Measurements from ENCODE around the gene INPP5A.

The INPP5A gene

DNA sequence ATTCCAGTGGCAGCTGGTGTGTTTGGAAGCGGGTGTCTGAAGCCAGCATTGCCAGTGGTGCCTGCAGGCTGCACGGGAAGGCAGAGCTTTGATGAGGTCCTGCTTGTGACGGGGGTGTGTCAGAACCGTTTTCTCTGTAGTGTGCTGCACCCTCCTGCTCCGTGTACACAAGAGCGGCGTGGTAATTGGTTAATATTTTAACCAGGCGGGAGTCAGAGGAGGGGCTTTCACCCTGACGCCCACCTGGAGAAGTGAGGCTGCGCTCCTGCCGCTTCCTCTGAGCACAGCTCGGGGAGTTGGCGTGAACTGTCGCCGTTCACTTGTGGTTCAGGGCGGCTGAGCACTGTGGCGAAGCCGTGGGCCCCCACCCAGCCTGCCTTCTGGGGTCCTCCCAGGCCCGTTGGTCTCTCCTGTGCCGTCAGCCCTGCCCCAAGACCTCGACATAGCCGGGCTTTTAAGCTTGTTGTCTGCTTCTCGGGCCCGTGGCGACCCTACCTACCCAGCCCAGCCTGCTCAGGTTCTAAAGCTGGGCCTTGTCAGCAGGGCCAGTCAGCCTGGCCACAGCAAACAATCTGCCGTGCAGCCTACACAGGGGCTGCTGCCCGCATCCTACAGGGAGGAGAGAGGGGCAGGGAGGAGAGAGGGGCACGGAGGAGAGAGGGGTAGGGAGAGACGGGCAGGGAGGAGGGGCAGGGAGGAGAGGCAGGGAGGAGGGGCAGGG, 236.8 kb downstream of the INPP5A start:
- DNase-seq = no peak

DNA sequence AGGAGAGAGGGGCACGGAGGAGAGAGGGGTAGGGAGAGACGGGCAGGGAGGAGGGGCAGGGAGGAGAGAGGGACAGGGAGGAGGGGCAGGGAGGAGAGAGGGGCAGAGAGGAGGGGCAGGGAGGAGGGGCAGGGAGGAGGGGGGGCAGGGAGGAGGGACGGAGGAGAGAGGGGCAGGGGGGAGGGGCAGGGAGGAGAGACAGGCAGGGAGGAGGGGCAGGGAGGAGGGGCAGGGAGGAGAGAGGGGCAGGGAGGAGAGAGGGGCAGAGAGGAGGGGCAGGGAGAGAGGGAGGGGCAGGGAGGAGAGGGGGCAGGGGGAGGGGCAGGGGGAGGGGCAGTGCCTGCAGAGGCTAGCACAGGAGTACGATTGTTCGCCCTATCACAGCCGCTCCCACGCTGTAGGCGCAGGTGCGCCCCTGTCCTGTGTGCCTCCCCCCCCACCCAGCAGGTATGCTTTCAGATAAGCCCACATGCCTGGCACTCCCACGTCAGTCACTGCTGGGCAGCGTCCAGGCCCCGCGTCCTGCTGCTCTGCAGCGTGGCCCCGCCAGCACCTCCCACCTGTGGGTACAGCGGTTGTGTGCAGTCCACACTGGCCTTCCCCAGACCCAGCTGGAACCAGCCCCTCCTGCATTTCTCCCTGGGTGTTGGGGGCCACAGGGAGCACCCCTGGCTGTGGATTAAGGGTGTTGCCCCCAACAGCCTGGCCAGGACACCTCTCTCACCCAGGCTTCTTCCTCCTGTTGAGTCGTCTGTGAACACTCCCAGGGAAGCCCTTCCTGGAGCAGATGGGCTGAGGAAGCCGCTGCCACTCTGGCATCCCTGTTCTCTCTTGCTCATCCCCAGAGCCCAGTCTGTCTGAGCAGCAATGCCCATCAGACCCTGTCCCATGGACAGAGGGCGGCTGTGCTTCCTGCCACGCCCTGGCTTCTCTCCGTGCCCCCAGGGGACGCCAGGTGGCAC, 237.6 kb downstream of the INPP5A start:
- DNase-seq = no peak

DNA sequence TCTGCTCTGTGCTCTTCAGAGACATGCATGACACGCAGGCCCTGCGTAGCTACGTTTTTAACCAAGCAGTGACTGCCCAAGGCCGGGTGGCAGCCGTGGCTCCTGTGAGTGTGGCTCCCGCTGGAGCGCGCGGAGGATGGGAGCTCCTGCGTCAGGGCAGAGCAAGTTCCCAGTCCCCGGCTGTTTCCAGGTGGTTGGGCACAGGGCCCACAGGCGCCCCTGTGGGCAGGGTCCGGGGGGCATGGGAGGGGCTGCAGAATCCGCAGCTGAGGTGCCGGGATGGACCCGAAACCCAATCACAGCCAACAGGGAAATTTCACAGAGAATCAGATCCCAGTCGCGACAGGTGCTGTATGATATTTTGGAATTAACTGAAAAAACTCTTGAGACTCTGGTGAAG, 238.6 kb downstream of the INPP5A start:
- DNase-seq = no peak

DNA sequence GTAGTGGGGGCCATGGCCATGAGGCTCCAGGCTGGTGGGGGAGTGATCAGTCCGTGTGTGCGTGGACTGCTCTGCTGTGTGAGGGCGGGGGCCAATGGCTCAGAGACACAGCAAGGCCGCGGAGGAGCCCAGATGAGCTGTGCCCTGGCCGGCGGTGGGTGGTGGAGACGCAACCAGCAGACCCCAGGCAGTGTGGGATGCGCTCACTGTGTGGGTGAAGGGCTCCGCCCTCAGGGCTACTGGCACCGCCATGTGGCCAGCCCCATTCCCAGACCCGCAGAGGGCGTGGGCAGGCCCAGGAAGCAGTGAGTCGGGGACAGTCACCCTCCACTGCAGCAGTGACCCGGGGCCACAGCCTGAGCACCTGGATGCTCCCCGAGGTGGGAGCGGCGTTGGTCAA, 239.2 kb downstream of the INPP5A start:
- no peak for DNase-seq

DNA sequence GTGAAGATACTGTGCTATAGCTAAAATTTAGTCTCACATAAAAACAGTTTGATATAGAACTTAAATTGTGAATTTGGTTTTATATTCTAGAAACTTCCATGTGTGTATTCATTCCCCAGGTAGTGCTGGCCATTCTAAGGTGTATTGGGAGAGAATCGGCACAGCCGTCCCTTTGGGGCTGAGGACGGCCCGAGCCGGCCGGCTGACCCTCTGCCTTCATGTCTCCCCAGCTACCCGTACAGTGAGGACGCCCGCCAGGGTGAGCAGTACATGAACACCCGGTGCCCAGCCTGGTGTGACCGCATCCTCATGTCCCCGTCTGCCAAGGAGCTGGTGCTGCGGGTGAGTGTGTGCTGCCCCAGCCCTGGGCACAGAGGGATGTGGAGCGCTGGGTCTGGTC, 239.9 kb downstream of the INPP5A start:
- no peak for DNase-seq

DNA sequence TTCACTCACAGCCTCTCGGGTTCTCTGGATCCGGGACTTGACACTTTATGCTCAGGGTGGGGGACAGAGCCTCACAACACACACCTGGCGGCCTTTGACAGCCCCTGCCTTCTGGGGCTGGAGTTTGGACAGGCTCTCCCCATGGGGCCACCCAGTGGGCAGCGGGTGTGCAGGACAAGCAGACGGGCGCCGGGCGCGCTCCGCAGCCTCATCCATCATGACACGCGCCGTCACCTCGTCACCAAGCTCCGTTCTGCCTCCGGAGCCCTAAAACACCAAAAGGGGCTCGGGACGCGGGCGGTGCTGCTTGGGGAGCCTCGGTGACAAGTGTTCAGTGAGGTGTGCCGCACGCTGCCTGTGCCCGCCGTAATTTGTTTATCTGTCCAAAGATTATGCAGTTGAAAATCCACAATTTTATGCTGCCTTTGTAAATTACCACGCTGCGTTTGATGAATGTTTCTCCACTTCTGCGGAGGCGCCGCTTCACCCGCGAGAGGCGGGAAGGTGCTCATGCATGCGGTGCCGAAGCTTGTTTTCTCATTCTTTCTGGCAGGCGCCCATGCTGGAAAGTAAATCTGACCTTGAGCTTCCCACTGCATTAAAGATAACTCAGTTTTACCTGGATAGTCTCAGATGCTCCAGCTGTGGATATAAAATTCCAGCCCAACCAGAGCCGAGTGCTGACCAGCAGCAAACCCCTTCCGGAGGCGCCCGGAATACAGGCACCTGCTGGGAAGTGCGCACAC, 242.1 kb downstream of the INPP5A start:
- DNase-seq = no peak

DNA sequence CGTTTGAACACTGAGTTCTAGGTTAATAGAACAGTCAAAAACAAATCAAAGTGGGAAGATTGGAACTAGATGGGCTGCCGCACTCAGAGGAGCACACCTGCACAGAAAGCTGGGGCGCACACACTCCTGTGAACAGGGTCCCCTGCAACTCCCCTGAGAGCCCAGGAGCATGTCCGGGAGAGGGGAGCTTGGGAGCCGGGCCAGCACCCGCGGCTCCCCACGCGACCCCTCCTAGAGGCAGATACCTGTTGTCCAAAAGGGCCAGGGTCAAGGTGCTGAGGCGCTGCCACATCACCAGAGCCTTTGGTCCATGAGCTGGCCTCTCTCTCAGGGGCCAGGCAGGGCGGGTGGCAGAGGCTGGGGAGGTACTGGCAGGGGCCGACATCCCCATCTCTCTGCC, 242.8 kb downstream of the INPP5A start:
- no peak for DNase-seq

DNA sequence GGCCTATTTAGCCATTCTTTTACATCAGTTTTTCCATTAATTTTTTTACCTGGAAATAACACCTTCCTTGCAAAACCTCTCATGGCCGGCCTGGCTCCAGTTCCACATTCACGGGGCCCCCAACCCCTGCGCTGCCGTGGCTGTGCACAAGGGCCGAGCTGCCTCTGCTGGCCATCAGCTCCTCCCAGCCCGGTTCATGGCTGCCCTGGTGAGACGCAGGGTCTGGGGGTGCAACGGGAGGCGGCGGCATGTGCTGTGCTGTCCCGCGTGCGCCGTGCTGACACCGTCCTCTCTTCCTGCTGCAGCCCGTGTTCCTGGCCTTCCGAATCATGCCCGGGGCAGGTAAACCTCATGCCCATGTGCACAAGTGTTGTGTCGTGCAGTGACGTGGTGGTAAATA, 244.0 kb downstream of the INPP5A start:
- DNase-seq = no peak

DNA sequence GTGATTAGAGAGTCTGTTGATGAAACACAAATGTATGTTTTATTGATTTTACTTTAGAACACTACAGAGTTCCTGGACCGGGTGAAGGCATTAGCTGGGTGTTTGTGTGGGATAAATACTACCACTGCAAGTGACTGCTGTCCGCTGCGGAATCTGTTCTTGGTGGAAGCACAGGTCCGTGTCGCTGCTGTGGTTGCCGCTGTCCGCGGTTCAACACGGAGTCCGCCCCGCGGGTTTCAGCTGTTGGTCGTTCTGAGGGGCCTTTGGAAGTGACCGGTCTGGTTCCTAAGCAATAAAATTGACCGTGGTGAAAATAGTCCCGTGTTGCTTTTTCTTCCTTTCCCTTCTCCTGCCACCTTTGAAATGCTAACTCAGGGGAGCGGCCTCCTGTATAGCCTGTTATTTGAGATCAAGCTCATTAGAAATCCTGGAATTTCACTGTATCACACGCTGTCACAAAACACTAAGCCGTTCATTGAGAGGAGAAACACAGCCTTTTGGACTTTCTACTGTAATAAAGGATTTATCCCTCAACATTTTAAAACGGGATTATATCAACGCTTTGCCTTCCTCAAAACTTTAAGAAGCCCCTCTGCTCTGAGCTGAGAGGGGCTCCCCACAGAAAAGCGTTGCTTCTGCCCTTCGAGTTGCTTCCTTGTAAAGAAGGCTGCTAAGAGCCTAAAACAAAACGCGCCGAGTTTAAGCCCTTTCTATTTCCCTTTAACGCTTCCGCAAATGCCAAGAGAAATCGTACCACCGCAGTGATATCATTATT, 245.8 kb downstream of the INPP5A start:
- no peak for DNase-seq

DNA sequence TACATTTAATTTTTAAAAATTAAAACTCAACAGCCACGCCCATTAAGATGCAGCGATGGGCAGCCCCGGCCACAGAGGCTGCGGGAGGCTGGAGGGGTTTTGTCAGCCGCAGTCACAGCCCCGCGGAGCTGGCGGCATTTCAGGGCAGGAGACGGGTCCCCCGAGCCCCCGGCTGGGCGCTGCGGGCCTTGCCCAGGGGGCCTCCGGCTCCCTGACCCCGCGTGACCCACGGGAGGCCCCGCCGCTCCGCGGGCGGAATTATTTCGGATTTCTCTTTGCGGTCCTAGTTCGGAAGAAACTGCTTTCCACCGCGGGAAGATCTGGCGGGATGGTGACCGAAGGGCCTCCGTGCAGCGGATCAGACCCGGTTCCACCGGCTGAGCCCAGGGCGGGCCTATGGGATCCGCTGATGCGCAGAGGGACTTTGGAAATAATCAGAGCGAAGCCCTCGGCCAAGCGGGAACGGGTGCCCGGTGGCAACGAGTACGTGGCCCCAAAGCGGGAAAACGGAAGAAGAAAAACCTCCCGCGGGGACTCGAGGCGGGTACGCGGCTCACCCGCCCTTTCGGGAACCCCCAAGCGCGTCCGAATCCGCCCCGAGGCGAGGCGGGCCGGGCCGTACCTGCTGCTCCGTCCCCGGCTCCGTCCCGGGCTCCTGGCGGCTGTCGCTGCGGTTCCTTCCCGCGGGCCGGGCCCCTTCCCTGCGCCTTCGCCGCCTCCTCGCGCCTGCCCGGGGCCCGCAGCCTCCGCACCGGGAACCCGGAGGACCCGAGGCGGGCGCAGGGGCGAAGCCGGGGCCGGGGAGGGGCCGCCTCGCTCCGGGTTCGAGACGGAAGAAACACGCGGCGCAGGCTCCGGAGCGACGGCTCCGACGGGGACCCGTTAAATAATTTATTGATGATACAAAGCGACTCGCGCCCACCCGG, 246.6 kb downstream of the INPP5A start:
- peak in 1 of 2 experiments; percentile 26 for DNase-seq

DNA sequence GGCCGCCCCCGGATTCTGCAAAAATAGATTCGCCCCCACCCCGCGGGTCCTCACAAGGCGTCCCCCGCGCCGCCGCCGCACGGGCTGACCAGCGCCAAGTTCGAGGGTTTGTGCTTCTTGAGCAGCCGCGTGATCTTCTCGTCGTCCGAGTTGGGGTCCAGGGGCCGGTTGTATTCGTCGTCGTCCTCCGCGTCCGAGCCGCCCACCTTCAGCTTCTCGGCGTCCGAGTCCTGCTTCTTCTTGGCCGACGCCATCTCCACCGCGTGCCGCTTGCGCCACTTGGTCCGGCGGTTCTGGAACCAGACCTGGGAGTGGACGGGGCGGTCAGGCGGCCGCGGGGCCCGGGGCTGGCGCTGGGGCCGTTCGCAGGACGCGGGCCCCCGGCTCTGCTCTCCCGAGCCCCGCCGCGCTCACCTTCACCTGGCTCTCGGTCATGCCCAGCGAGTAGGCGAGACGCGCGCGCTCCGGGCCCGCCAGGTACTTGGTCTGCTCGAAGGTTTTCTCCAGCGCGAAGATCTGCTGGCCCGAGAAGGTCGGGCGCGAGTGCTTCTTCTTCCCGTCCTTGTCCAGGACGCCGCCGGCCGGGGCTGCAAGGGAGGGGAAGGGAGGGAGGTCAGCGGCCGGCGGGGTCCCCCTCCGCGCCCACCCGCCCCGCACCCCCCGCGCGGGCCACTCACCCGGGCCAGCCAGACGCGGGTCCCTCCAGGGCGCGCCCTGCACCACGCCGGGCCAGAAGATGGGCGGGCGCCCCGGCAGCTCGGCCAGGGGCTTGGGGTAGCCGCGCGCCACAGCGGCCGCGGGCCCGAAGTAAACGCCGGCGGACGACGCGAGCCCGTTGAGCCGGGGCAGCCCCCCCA, 247.5 kb downstream of the INPP5A start:
- peak in 1 of 2 experiments; percentile 35 for DNase-seq

DNA sequence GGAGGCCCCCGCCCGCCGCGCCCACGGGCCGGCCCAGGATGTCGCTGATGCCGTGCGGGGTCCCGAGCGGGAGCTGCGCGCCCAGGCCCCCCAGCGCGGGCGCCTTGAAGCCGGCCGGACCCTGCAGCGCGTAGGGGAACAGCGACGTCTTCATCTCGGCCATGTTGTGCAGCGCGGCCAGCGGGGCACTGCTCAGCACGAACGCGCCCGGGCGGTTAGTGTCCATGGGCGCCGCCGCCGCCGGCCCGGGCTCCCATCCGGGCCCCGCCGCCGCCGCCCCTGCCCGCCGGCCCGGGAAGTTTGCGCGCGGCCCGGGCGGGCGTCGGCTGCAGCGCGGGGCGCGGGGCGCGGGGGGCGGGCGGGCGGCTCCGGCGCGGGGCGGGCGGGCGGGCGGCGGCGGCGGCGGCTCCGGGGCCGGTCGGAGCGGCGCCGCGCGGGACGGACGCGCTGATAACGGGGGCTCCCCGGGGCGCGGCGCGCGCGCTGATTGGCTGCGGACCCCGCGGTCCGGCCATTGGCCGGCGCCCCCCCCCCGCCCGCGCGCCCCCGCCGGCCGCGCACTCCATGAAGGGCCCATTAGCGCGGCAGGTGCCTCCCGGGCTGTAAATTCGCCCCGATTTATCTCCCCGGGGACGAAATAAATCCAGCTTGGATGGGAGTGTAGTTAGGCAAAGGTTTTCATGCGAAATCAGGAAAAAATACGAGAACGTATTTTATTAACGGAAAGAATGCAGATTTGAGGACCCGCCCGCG, 248.3 kb downstream of the INPP5A start, which contains the start of gene NKX6-2:
NKX6-2 (minus strand) TSS at position 425 of the 753 bp plus-strand sequence; CDS start at position 226, 199 bp downstream.
- DNase-seq = no peak

DNA sequence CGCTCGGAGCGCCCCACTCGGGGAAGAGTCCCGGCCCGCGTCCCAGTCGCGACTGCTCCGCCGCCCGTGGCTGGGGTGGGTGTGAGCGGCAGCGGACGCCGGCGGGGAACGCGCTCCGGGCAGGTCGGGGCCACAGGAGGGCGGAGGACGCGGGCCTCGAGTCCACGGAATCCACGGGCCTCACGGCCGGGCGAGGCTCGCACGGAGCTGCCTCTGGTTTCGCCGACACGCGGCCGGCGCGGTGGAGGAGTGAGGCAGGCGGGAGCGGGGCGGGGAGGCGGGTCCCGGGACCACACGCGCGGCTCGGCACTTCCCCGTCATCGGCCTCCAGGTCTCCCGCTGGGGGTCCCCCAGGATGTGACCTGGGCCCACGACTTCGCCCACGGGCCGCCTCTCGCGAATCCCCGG, 248.9 kb downstream of the INPP5A start:
- DNase-seq = no peak

DNA sequence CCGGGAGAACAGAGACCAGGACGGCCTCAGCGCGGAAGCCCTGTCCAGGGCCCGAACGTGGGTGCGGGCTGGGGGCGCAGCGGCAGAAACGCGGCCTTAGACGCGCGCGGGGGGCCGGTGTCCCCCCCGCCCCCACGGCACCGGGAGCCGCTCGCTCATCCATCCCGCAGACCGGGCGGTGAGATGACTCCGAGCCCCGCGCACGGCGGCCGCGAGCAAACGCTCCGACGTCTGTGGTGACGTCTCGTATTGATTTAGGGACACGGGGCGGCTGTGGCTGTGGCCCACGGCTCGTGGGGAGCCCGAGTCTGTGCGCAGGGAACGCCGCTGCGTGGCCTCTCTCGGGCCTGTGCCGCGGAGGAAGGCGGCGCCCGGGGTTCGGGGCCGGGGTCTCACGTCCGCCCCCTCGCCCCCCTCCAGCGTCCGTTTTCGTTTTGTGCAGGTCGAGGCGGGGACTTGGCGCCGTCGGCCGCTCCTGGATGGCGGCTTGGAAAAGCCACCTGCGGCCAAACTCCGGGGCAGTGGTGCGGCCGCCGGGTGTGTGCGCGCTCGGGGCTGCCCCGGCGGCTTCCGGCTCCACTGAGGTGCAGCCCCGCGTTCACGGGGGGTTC, 249.4 kb downstream of the INPP5A start:
- peak in 1 of 2 experiments; percentile 33 for DNase-seq

DNA sequence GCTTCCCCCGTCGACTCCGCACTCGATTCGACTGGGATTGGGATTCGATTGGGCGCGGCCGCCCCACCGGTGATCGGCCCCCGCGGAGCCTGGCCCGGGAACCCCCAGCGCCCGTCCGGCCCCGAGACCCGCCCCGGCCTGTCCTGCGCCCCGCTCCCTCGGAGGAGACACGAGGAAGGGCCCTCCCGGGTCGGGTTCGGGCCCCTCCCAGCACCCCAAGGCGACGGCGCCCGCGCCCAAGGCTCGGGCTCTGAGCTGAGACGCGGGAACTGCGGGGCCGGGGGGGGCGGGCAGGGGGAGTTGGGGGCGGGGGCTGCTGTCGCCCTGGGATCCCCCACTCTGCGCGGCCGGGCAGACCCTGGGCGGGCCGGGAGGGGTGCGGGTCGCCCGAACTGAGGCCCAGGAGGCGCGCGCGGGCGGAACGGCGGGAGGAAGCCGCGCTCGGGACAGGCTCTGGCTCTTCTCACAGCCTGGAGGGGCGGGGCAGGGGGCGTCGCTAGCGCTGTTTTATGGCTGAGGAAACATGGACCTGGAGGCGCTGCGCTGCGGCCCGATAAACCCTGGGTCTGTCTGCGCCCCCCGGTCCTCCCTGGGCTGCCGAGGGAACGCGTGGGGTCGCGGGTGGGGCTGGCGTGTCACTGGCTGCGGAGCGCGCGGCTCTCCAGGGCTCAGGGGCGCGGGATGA, 250.1 kb downstream of the INPP5A start:
- peak; percentile 39 to 41 for DNase-seq

DNA sequence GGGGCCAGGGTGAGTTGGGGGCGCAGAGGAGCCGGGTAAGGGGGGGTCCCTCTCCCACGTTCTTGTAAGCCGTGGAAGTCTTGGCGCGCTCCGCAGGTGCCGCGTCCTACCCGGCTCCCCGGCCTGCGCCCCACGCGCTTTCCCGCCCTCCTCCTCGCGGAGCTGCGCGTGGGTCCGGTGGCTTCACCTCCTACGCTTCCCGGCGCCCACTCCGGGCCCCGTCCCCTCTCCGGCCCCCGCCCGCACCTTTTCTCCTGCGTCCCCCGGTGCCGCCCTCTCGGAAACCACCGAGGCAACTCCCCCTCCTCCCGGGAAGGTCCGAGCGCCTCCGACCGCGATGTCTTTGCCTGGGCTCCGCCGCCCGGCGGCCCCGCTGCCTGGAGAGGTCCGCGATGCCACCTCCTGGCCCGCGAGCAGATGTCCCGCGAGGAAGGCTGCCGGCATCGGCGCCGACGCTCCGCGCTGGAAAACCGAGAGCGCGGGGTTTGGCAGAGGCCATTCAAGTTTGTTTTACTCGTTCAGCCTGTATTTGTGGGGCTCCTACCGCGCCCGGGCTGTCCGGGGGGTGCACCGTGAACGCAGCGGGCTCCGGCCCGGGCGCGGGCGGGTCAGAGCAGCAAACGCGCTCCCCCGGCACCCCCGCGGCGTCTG, 250.7 kb downstream of the INPP5A start:
- peak in 1 of 2 experiments; percentile 31 for DNase-seq

DNA sequence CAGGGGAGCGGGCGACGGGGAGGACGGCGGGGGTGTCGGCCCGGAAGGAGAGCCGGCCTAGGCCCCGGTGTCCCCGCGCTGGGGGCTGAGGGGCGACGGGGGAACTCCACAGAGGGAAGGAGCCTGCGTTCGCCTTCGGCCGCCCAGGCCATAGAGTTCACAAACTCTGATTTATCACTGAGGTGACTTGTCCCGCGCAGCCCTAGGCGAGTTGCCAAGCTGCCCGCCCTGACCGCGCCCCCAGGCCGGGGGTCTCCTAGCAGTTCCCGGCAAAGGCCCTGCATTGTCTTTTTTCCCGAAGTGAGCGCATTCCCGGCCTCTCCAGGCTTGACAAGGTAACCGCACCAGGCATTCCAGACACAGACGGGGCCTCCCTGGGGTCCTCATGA, 251.2 kb downstream of the INPP5A start:
- no peak for DNase-seq

DNA sequence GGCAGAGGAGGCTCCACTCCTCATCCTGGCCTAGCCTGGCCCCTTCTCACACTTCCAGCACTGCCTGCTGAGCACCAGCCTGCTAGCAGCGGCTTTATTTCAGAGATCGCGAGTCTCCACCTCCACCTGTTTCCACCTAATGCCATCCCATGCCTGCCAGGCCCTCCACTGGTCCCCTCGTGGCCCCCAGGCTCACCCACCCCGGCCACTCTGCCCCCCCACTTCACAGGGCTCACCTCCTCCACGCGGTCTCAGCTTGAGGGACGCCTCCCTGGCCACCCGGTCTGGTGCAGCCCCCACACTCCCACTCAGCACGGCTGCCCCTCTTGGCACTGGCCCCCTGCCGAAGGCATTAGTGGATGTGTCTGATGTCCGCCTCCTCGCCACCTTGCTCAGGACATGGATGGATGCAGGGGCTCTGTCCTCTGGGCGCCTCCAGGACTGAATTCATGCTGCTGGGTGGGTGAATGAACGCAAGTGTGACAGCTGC, 252.1 kb downstream of the INPP5A start:
- no peak for DNase-seq
